GM18870 (cell line): ENCODE measurements around the gene ACAP3.
"Not testable (repeated sequence)": the region's sequence is repeated elsewhere in the genome, so short reads cannot be mapped to it uniquely, and the experiment has no call there.

Source experiments
- ATAC-seq: cut with Tn5 transposase; IDR thresholded peaks from one replicate; pipeline ENCODE4 v1.9.1; 2021; ENCODE audit warnings: moderate library complexity; ENCODE audit not compliant: unreplicated experiment

The ACAP3 gene

GRCh38 chr1:1248009-1248913 lies 59.5 kb downstream of the ACAP3 start:
- not testable (repeated sequence) for ATAC-seq

GRCh38 chr1:1247341-1247913 lies 60.3 kb downstream of the ACAP3 start:
- ATAC-seq: no peak

GRCh38 chr1:1246577-1247340 lies 61.0 kb downstream of the ACAP3 start, which contains the start of gene C1QTNF12:
Gene C1QTNF12 (minus strand): TSS chr1:1246722. CDS start chr1:1246690, 32 bp downstream.
- no peak for ATAC-seq

GRCh38 chr1:1245817-1246576 lies 61.7 kb downstream of the ACAP3 start:
- no peak for ATAC-seq

GRCh38 chr1:1245178-1245816 lies 62.4 kb downstream of the ACAP3 start:
- no peak for ATAC-seq

GRCh38 chr1:1244192-1244811 lies 63.4 kb downstream of the ACAP3 start:
- no peak for ATAC-seq

- ATAC-seq: no peak
These were observed 63.9 kb downstream of the ACAP3 start for GRCh38 chr1:1243807-1244191.

- no peak for ATAC-seq
These were observed 64.5 kb downstream of the ACAP3 start for GRCh38 chr1:1243266-1243660.

GRCh38 chr1:1242461-1243265 lies 65.1 kb downstream of the ACAP3 start:
- no peak for ATAC-seq
